HepG2 (cell line): ENCODE results near the gene PIP5KL1. TPM values are rescaled to one million over a fixed set of nuclear protein-coding genes. Genes with fewer than 3 reads are reported as not detected.
A peak's percentile ranks its signal among the peaks of the same experiment; 100 is the strongest.

Source experiments
- MBNL3 ChIP-seq: fragments of 250-450 bp; sonication (Bioruptor Pico); conservative IDR thresholded peaks from 2 replicates; pipeline ENCODE4 v1.8.0; 2022; ENCODE audit warnings: mild to moderate bottlenecking, inconsistent platforms
- NFE2L1 ChIP-seq: sonication (generic); formaldehyde crosslinking; IDR thresholded peaks from 2 replicates; pipeline ENCODE4 v1.4.0; 2020; ENCODE audit warnings: missing genetic modification reagents, mild to moderate bottlenecking, borderline replicate concordance
- PHF21A ChIP-seq: sonication (generic); formaldehyde crosslinking; IDR thresholded peaks from 2 replicates; pipeline ENCODE4 v1.5.0; 2020; ENCODE audit warnings: mild to moderate bottlenecking, missing genetic modification reagents
- SSRP1 ChIP-seq: IDR thresholded peaks from 2 replicates; pipeline ENCODE4 v1.6.1; 2016; ENCODE audit warnings: control low read depth
- ZNF670 ChIP-seq: sonication (generic); formaldehyde crosslinking; IDR thresholded peaks from 2 replicates; pipeline ENCODE4 v1.8.0; 2022; ENCODE audit warnings: mild to moderate bottlenecking, missing genetic modification reagents, borderline replicate concordance
- ZNF788 ChIP-seq: sonication (generic); formaldehyde crosslinking; IDR thresholded peaks from 2 replicates; pipeline ENCODE4 v1.5.0; 2020; ENCODE audit warnings: mild to moderate bottlenecking, missing genetic modification reagents, borderline replicate concordance
- polyA plus RNA-seq, 8 experiments: library from polyadenylated mRNA; depleted of rRNA in 3 of 8; stranded (reverse) in 7 of 8; unstranded in 1 of 8; fragments of >200 nt; fragmentation: Illumina TruSeq in 4 of 8; extraction: Trizol in 4 of 8; gene quantifications; 2 replicates each; pipeline versions ENCODE4 v1.2.1 to v1.2.3, GENCODE V29; 2011 to 2016; ENCODE audit warnings: low read depth in 4 of 8, missing spikeins in 1 of 8, mixed read lengths in 1 of 8; ENCODE audit not compliant: insufficient read depth in 1 of 8
- total RNA-seq, 5 experiments: library from RNA; depleted of rRNA; stranded (reverse); fragments of >200 nt; fragmentation: Illumina TruSeq; extraction: Trizol; gene quantifications; 2 replicates each; pipeline ENCODE4 v1.2.3, GENCODE V29; 2016; ENCODE audit warnings: low read depth in 1 of 5
- TF ChIP-seq, protein P1 (sequence below), 2 experiments: sonication (generic) in 1 of 2; formaldehyde crosslinking in 1 of 2; IDR thresholded peaks; 2 replicates each; pipeline versions ENCODE4 v1.6.1 to v1.9.0; 2014 to 2022; ENCODE audit warnings: antibody characterized with exemption in 1 of 2, borderline replicate concordance in 1 of 2, inconsistent platforms in 1 of 2, low read depth in 1 of 2, missing genetic modification reagents in 1 of 2
- TF ChIP-seq, protein P2 (sequence below): sonication (generic); formaldehyde crosslinking; IDR thresholded peaks from 2 replicates; pipeline ENCODE4 v1.9.0; 2021; ENCODE audit warnings: mild to moderate bottlenecking, missing genetic modification reagents
- TF ChIP-seq, protein P3 (sequence below): sonication (generic); formaldehyde crosslinking; conservative IDR thresholded peaks from 2 replicates; pipeline ENCODE4 v1.4.0; 2020; ENCODE audit warnings: missing genetic modification reagents
- TF ChIP-seq, protein P4 (sequence below): sonication (generic); formaldehyde crosslinking; IDR thresholded peaks from 2 replicates; pipeline ENCODE4 v1.4.0; 2020; ENCODE audit warnings: mild to moderate bottlenecking, missing genetic modification reagents

PIP5KL1 gene
- total and polyA plus RNA-seq, 2 of the 13 experiments (the other 11 are each of a cell fraction or from before 2014, with no cell fraction given): 0.20 to 0.49 TPM

DNA sequence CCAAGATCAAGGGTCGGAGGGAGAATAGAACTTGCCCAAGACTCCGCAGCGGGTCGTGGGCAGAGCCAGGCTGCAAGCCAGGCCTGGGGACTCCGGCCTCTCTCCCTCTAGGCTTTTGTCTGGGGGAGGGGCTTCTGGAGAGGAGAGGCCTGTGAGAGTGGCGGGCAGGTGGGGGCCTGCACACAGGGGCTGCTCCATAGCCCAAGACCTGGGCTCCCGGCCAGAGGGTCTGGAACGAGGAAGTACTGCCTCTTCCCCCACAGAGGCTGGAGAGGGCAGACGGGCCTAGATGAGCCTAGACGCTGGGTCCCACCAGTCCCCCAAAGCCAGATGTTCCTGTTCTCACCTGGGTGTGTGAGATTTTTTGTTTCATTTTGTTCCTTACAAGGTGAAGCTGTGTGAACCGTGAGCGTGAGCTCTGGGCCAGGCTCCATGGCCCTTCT, 26.0 kb downstream of the PIP5KL1 start (continued):
- TF ChIP-seq, protein P1, sequence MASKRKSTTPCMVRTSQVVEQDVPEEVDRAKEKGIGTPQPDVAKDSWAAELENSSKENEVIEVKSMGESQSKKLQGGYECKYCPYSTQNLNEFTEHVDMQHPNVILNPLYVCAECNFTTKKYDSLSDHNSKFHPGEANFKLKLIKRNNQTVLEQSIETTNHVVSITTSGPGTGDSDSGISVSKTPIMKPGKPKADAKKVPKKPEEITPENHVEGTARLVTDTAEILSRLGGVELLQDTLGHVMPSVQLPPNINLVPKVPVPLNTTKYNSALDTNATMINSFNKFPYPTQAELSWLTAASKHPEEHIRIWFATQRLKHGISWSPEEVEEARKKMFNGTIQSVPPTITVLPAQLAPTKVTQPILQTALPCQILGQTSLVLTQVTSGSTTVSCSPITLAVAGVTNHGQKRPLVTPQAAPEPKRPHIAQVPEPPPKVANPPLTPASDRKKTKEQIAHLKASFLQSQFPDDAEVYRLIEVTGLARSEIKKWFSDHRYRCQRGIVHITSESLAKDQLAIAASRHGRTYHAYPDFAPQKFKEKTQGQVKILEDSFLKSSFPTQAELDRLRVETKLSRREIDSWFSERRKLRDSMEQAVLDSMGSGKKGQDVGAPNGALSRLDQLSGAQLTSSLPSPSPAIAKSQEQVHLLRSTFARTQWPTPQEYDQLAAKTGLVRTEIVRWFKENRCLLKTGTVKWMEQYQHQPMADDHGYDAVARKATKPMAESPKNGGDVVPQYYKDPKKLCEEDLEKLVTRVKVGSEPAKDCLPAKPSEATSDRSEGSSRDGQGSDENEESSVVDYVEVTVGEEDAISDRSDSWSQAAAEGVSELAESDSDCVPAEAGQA (IDR thresholded peaks at IDR 0.05; ENCODE audit: low read depth): no peak
- TF ChIP-seq, protein P1 (CRISPR knock-in tag; IDR thresholded peaks at IDR 0.05; ENCODE audit: borderline replicate concordance): no peak
- TF ChIP-seq MBNL3 (CRISPR knock-in tag): no peak
- TF ChIP-seq, protein P2, sequence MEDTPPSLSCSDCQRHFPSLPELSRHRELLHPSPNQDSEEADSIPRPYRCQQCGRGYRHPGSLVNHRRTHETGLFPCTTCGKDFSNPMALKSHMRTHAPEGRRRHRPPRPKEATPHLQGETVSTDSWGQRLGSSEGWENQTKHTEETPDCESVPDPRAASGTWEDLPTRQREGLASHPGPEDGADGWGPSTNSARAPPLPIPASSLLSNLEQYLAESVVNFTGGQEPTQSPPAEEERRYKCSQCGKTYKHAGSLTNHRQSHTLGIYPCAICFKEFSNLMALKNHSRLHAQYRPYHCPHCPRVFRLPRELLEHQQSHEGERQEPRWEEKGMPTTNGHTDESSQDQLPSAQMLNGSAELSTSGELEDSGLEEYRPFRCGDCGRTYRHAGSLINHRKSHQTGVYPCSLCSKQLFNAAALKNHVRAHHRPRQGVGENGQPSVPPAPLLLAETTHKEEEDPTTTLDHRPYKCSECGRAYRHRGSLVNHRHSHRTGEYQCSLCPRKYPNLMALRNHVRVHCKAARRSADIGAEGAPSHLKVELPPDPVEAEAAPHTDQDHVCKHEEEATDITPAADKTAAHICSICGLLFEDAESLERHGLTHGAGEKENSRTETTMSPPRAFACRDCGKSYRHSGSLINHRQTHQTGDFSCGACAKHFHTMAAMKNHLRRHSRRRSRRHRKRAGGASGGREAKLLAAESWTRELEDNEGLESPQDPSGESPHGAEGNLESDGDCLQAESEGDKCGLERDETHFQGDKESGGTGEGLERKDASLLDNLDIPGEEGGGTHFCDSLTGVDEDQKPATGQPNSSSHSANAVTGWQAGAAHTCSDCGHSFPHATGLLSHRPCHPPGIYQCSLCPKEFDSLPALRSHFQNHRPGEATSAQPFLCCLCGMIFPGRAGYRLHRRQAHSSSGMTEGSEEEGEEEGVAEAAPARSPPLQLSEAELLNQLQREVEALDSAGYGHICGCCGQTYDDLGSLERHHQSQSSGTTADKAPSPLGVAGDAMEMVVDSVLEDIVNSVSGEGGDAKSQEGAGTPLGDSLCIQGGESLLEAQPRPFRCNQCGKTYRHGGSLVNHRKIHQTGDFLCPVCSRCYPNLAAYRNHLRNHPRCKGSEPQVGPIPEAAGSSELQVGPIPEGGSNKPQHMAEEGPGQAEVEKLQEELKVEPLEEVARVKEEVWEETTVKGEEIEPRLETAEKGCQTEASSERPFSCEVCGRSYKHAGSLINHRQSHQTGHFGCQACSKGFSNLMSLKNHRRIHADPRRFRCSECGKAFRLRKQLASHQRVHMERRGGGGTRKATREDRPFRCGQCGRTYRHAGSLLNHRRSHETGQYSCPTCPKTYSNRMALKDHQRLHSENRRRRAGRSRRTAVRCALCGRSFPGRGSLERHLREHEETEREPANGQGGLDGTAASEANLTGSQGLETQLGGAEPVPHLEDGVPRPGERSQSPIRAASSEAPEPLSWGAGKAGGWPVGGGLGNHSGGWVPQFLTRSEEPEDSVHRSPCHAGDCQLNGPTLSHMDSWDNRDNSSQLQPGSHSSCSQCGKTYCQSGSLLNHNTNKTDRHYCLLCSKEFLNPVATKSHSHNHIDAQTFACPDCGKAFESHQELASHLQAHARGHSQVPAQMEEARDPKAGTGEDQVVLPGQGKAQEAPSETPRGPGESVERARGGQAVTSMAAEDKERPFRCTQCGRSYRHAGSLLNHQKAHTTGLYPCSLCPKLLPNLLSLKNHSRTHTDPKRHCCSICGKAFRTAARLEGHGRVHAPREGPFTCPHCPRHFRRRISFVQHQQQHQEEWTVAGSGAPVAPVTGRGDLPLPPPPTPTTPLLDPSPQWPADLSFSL (CRISPR knock-in tag): no peak
- TF ChIP-seq ZNF788 (CRISPR knock-in tag): no peak
- no peak for TF ChIP-seq SSRP1
- TF ChIP-seq PHF21A: peak; percentile 18; the same call in 1 of the 2 replicates
- no peak for TF ChIP-seq NFE2L1
- TF ChIP-seq, protein P3, sequence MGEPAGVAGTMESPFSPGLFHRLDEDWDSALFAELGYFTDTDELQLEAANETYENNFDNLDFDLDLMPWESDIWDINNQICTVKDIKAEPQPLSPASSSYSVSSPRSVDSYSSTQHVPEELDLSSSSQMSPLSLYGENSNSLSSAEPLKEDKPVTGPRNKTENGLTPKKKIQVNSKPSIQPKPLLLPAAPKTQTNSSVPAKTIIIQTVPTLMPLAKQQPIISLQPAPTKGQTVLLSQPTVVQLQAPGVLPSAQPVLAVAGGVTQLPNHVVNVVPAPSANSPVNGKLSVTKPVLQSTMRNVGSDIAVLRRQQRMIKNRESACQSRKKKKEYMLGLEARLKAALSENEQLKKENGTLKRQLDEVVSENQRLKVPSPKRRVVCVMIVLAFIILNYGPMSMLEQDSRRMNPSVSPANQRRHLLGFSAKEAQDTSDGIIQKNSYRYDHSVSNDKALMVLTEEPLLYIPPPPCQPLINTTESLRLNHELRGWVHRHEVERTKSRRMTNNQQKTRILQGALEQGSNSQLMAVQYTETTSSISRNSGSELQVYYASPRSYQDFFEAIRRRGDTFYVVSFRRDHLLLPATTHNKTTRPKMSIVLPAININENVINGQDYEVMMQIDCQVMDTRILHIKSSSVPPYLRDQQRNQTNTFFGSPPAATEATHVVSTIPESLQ (CRISPR knock-in tag): no peak
- TF ChIP-seq, protein P4, sequence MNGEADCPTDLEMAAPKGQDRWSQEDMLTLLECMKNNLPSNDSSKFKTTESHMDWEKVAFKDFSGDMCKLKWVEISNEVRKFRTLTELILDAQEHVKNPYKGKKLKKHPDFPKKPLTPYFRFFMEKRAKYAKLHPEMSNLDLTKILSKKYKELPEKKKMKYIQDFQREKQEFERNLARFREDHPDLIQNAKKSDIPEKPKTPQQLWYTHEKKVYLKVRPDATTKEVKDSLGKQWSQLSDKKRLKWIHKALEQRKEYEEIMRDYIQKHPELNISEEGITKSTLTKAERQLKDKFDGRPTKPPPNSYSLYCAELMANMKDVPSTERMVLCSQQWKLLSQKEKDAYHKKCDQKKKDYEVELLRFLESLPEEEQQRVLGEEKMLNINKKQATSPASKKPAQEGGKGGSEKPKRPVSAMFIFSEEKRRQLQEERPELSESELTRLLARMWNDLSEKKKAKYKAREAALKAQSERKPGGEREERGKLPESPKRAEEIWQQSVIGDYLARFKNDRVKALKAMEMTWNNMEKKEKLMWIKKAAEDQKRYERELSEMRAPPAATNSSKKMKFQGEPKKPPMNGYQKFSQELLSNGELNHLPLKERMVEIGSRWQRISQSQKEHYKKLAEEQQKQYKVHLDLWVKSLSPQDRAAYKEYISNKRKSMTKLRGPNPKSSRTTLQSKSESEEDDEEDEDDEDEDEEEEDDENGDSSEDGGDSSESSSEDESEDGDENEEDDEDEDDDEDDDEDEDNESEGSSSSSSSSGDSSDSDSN (CRISPR knock-in tag): no peak
- TF ChIP-seq ZNF670: no peak
